ENCODE data around the gene NEAT1. TPM values are rescaled to one million over a fixed set of nuclear protein-coding genes. Genes with fewer than 3 reads are reported as not detected.

Gene NEAT1
- total RNA-seq, 1 donor from 2014 or later, result 74.6 TPM

- no peak for DNase-seq (ENCODE audit: low spot score)
Observed at GRCh38 chr11:65389294-65389980, 33.2 kb upstream of the NEAT1 start.

GRCh38 chr11:65390099-65390941, 32.3 kb upstream of the NEAT1 start:
- DNase-seq (ENCODE audit: low spot score), result no peak

GRCh38 chr11:65390996-65391395, 31.6 kb upstream of the NEAT1 start:
- no peak for DNase-seq (ENCODE audit: low spot score)

DNA sequence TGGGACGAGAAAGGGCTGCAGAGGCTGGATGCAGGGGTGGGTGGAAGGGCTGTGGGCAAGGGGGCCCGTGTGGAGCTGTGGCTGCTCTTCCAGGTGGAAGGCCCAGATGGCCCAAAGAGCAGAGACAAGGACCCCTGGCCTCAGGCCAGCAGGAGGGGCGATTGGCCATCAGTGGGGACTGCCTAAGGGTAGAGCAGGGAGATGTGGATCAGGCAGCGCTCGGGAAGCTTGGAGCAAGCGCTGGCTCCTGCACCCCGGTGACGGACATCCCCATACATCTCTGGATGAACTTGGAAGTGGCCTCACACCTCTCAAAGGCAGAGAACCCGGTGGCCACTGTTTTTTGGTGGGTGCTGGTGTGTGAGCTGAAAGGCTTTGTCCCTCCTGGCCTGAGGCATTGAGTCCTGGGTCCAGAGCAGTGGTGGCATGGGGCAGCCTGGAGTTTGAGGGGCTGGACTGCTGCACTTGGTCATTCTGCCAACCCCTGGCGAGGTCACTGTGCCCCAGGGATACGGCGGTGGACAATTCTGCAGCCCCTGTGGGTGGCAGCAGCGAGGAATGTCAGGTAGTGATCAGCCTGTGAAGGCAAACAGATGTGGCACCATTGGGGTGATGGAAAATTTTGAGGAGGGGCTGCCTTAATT, 30.3 kb upstream of the NEAT1 start:
- DNase-seq (ENCODE audit: low spot score), result no peak

GRCh38 chr11:65392899-65393298, 29.7 kb upstream of the NEAT1 start:
- no peak for DNase-seq (ENCODE audit: low spot score)

GRCh38 chr11:65393513-65394079, 29.0 kb upstream of the NEAT1 start:
- DNase-seq (ENCODE audit: low spot score), result no peak

DNA sequence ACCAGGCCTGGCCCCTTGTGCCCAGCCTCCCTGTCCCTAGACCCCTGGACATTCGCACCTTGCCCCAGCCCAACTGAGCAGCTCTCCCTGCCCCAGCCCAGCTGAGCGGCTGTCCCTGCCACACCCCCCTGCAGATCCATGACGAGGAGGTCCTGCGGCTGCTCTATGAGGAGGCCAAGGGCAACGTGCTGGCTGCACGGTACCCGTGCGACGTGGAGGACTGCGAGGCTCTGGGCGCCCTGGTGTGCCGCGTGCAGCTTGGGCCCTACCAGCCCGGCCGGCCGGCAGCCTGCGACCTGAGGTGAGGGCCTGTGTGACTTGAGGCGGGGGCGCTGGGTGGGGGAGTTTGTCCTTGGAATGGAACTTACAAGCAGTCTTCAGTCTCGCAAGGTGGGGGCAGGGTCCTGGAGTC, 28.5 kb upstream of the NEAT1 start:
- no peak for DNase-seq (ENCODE audit: low spot score)

DNA sequence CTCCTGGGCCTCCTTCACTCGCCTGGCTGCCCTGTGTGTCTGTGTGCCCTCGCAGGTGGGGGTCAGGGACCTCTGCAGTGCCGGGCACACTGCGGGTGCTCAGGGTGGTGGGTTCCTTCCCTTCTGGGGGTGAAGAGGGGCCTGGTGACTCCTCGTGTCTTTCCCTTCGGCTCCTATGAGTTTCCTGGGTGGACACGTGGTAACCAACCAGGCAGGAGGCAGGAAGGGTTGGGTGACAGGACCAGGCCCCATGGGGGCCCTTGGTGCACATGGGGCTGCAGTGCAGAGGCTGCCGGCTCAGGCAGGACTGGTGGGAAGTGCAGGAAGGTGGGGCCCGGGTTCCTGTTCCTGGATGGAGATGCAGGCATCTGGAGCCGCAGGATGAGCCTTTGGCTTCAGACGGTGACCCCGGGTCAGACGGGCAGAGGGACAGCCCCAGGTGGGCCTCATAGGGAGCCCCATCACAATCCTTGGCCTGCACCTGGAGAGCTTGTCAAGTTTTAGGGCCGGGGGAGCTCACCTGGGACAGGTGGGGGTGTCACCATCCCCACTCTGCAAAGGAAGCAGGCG, 26.6 kb upstream of the NEAT1 start:
- no peak for DNase-seq (ENCODE audit: low spot score)

- DNase-seq (ENCODE audit: low spot score), result no peak
Observed at GRCh38 chr11:65396769-65397745, 25.5 kb upstream of the NEAT1 start.

DNA sequence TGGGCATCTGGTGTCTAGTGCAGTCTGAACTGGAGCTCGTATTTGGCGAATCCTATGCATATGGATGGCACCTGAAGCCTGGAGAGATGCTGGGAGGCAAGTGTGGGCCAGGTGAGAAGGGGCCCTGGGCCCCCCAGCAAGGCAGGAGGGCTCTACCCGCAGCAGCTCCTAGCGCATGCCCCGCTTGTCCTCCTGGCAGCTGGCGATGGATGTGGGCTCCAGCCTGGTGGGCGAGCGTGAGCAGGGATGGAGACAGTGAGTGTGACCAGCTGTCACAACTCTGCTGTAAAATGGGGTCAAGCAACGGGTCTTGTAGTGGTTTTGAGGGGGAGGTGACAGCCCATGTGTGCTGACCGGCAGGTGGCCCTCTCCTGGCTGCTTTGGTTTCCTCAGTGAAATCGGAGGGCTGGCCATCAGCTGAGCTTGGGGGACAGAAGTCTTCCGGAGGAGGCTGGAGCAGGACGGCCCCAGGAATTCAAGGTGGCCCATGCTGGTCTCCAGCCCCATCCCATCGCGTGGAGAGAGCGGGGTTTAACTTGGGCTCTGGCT, 24.2 kb upstream of the NEAT1 start:
- no peak for DNase-seq (ENCODE audit: low spot score)

GRCh38 chr11:65399249-65399648, 23.3 kb upstream of the NEAT1 start:
- DNase-seq (ENCODE audit: low spot score), result no peak

DNA sequence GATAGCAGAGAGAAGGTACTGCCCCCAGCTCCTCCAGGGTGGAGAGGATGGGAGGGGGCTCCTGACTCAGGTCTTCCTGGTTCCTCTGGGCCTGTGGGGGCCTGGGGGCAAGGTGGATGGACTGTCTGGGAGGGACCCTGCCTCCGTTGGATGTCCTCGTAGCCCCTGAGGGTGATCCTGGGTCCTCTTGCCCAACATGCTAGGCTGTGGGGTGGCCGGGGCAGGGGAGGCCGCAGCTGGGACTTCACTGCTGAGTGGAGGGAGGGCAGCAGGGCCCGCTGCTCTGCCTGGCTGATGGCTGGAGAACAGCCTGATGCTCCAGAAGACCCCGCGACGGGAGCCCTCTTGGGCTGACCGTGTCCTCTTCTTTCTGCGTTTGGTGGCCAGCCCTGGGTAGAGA, 22.8 kb upstream of the NEAT1 start:
- no peak for DNase-seq (ENCODE audit: low spot score)

DNA sequence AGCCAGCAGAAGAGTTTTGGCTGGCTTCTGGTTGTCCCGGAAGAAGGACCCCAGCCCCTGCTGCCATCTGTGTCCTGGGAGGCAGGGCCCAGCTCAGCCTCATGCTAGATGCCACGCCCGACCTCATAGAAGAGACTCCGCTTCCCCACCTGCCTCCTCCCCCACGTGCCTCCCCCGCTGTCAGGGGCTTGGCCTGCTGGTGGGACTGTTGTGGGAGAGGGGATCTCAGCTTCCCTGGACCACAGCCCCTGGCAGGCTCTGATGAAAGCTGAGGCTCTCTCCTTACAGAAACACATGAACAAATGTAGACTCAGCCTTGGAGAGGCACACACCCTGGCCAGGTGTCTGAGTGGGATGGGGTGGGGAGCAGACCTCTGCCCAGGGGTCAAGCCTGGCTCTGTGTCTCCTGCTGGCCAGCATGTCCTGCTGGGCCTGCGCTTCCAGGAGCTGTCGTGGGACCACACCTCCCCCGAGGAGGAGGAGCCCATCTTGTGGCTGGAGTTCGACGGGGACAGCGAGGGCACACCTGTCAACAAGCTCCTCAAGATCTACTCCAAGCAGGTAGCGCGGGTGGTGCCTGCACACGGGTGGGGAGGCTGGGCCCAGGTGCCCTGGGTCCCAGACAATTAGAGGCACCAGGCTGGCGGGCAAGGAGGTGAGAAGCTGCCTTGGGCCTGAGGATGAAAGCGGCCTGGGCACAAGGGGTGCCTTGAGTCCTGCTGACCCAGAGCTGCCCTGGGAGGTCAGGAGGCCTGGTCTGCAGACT, 22.1 kb upstream of the NEAT1 start:
- DNase-seq (ENCODE audit: low spot score), result no peak

DNA sequence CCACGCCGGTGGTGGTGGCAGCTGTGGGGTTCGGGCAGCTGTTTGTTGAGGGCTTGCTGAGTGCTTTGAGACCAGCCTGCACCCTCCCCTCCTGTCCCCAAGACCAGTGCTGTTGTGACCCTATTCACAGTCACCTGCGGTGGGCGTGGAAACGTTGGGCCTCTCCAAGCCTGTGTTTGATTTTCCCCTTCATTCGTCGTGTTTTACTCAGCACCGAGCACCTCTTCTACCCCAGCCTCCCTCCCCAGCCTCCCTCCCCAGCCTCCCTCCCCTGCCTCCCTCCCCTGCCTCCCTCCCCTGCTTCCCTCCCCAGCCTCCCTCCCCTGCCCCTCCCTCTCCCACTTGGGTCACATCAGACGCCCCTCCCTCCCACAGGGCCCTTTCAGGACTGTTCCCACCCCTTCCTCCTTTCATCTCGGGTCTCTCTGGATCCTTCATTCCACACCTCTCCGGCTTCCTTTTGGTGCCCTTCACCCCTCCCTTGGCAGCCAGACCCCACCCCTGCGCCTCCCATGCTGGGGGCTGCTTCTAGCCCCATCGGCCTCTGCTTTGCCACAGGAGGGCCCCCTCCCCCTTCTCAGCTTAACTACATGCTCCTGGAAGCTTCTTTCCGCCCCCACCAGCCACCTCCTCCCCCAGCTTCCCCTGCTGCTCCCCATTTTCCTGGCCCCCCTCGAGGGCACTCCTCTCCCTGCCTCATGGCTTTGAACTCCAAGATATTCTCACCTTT, 21.4 kb upstream of the NEAT1 start:
- DNase-seq (ENCODE audit: low spot score), result no peak

DNA sequence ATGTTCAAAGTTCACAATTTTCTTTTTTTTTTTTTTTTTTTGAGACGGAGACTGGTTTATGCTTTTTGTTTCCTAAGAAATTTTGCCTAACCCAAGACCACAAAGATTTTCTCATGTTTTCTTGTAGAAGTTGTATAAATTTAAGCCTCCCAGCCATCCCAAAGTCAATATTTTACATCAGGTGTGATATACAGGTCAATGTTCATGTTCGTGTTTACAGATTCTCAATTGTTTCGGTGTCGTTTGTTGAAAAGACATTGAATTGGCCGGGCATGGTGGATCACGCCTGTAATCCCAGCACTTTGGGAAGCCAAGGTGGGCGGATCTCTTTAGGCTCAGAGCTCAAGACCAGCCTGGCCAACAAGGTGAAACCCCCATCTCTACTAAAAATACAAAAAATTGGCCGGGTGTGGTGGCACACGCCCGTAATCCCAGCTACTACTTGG, 20.8 kb upstream of the NEAT1 start:
- no peak for DNase-seq (ENCODE audit: low spot score)

GRCh38 chr11:65402790-65403189, 19.8 kb upstream of the NEAT1 start:
- no peak for DNase-seq (ENCODE audit: low spot score)

- DNase-seq (ENCODE audit: low spot score), result peak; percentile 32
Observed at GRCh38 chr11:65403607-65404121, 18.9 kb upstream of the NEAT1 start.

DNA sequence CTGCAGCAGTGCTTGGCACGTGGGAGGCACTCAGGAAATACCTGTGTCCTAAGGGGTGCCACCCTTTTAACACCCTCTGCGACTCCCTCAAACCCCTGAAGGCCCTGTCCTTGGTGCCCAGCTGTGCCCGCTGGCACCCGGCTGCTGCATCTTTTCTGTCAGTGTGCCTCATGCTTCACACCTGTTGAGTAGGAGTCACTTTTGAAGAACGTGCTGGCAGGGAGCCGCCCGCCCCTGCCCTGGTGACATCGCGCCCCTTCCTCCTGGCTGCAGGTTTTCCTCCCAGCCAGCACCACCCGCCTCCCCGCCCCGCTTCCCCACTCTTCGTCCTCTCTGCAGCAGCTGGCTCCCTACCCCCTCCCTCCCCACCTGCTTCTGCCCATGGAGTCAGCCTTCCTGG, 18.4 kb upstream of the NEAT1 start:
- no peak for DNase-seq (ENCODE audit: low spot score)

All from umbilical cord (tissue), 2 donors.